ENCODE data around the gene KCNJ6. TPM values are rescaled to one million over a fixed set of nuclear protein-coding genes. Genes with fewer than 3 reads are reported as not detected.

Gene KCNJ6
- total and polyA plus RNA-seq, 2 experiments from 2014 or later: 0.07 to 0.46 TPM

DNA sequence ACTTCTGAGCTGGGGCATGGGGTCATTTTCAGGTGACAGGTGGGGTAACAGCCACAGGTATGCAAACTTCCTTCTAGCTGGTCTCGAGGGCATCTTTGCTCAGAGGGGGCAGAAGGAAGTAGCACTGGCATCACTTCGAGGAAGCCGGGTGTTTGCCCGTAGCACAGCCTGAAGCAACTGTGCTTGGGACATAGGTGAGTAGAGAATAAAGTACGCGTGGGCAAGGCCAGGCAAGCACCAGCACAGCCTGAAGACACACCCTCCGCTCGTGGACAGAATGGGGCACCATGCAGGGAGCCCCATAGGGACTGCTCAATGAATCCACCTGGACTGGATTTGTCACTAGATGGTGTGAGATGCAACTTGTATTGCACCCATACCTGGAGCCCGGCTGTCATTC is 167.1 kb downstream of the KCNJ6 start:
- peaks cover 10% of the 10 kb centered on the region for H3K4me1 ChIP-seq (ENCODE audit: insufficient read depth)
- H3K27ac ChIP-seq: no peak overlapping the region
- no peaks in the 10 kb centered on the region for H3K27me3 ChIP-seq
- no peaks in the 10 kb centered on the region for H3K9me2 ChIP-seq (replicated peaks; ENCODE audit: insufficient read depth)
- 90% methylated on average over 9 of the region's 9 CpGs for WGBS (ENCODE audit: low lambda C conversion rate, missing lambda C conversion rate)
- H3K79me2 ChIP-seq: no peaks in the 10 kb centered on the region
- no peaks in the 10 kb centered on the region for H3K9me3 ChIP-seq (ENCODE audit: low read depth)
- DNase-seq (ENCODE audit: low spot score): no peak
- H2AFZ ChIP-seq: no peak overlapping the region
- H3K4me3 ChIP-seq: no peak overlapping the region
- H4K20me1 ChIP-seq (ENCODE audit: insufficient read depth, poor library complexity, severe bottlenecking): no peaks in the 10 kb centered on the region
- no peak overlapping the region for H3K4me2 ChIP-seq
- no peaks in the 10 kb centered on the region for H3K36me3 ChIP-seq (replicated peaks; ENCODE audit: insufficient read depth, low read depth)
- TF ChIP-seq, protein P1, sequence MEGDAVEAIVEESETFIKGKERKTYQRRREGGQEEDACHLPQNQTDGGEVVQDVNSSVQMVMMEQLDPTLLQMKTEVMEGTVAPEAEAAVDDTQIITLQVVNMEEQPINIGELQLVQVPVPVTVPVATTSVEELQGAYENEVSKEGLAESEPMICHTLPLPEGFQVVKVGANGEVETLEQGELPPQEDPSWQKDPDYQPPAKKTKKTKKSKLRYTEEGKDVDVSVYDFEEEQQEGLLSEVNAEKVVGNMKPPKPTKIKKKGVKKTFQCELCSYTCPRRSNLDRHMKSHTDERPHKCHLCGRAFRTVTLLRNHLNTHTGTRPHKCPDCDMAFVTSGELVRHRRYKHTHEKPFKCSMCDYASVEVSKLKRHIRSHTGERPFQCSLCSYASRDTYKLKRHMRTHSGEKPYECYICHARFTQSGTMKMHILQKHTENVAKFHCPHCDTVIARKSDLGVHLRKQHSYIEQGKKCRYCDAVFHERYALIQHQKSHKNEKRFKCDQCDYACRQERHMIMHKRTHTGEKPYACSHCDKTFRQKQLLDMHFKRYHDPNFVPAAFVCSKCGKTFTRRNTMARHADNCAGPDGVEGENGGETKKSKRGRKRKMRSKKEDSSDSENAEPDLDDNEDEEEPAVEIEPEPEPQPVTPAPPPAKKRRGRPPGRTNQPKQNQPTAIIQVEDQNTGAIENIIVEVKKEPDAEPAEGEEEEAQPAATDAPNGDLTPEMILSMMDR (IDR thresholded peaks at IDR 0.05; ENCODE audit: poor library complexity): no peak
- TF ChIP-seq EZH2 (IDR thresholded peaks at IDR 0.05; ENCODE audit: borderline replicate concordance) (no peak), EZH2phosphoT487 (IDR thresholded peaks at IDR 0.05; ENCODE audit: low read depth, severe bottlenecking, unreplicated experiment) (no peak)

GRCh38 chr21:37748351-37748750 is 167.9 kb downstream of the KCNJ6 start:
- H3K27ac ChIP-seq: no peak overlapping the region
- H4K20me1 ChIP-seq (ENCODE audit: insufficient read depth, poor library complexity, severe bottlenecking): no peaks in the 10 kb centered on the region
- no peak for DNase-seq (ENCODE audit: low spot score)
- no peaks in the 10 kb centered on the region for H3K79me2 ChIP-seq
- WGBS (ENCODE audit: low lambda C conversion rate, missing lambda C conversion rate): 91% methylated on average over 3 of the region's 3 CpGs
- H3K4me3 ChIP-seq: no peak overlapping the region
- H3K9me3 ChIP-seq (ENCODE audit: low read depth): no peaks in the 10 kb centered on the region
- H3K4me2 ChIP-seq: no peak overlapping the region
- peaks cover 10% of the 10 kb centered on the region for H3K4me1 ChIP-seq (ENCODE audit: insufficient read depth)
- TF ChIP-seq EZH2 (IDR thresholded peaks at IDR 0.05; ENCODE audit: borderline replicate concordance): no peak
- TF ChIP-seq, protein P1 (IDR thresholded peaks at IDR 0.05; ENCODE audit: poor library complexity): no peak
- H3K27me3 ChIP-seq: no peaks in the 10 kb centered on the region
- no peaks in the 10 kb centered on the region for H3K36me3 ChIP-seq (replicated peaks; ENCODE audit: insufficient read depth, low read depth)
- no peak overlapping the region for H2AFZ ChIP-seq
- no peaks in the 10 kb centered on the region for H3K9me2 ChIP-seq (replicated peaks; ENCODE audit: insufficient read depth)

DNA sequence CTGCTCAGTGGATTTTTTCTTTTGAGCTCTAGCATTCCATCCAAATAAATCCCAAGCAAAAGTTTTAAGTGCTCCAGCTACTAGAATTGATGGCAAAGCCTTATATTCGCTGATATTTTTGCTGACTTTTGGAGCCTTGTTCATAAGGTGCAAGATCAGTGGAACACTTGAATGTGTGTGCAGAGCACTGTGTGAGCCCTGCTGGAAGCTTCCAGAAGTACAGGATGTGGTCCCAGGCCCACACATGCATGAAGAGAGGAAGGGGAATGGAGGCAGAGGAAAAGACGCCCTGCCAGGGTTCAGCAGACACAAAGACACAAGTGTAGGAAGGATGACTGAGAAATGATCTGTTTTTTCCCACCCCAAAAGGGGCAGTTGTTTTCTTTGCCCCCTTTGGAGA is 169.4 kb downstream of the KCNJ6 start:
- DNase-seq (ENCODE audit: low spot score): no peak
- H3K36me3 ChIP-seq (replicated peaks; ENCODE audit: insufficient read depth, low read depth): no peaks in the 10 kb centered on the region
- H3K4me1 ChIP-seq (ENCODE audit: insufficient read depth): peaks cover 9% of the 10 kb centered on the region
- no peaks in the 10 kb centered on the region for H3K27me3 ChIP-seq
- TF ChIP-seq, protein P1 (IDR thresholded peaks at IDR 0.05; ENCODE audit: poor library complexity): no peak
- TF ChIP-seq EZH2phosphoT487 (IDR thresholded peaks at IDR 0.05; ENCODE audit: low read depth, severe bottlenecking, unreplicated experiment): no peak
- no peak for TF ChIP-seq EZH2 (IDR thresholded peaks at IDR 0.05; ENCODE audit: borderline replicate concordance)
- no peaks in the 10 kb centered on the region for H4K20me1 ChIP-seq (ENCODE audit: insufficient read depth, poor library complexity, severe bottlenecking)
- no peaks in the 10 kb centered on the region for H3K9me2 ChIP-seq (replicated peaks; ENCODE audit: insufficient read depth)
- H3K27ac ChIP-seq: no peak overlapping the region
- no peak overlapping the region for H3K4me3 ChIP-seq
- no peak overlapping the region for H3K4me2 ChIP-seq
- H2AFZ ChIP-seq: no peak overlapping the region
- H3K79me2 ChIP-seq: no peaks in the 10 kb centered on the region
- no peaks in the 10 kb centered on the region for H3K9me3 ChIP-seq (ENCODE audit: low read depth)
- WGBS (ENCODE audit: low lambda C conversion rate, missing lambda C conversion rate): 92% methylated on average over 2 of the region's 2 CpGs

- no peak overlapping the region for H3K4me2 ChIP-seq
- no peaks in the 10 kb centered on the region for H3K9me2 ChIP-seq (replicated peaks; ENCODE audit: insufficient read depth)
- no peaks in the 10 kb centered on the region for H3K9me3 ChIP-seq (ENCODE audit: low read depth)
- no peak overlapping the region for H3K27ac ChIP-seq
- H3K79me2 ChIP-seq: no peaks in the 10 kb centered on the region
- WGBS (ENCODE audit: low lambda C conversion rate, missing lambda C conversion rate): 77% methylated on average over 2 of the region's 2 CpGs
- H2AFZ ChIP-seq: no peak overlapping the region
- H4K20me1 ChIP-seq (ENCODE audit: insufficient read depth, poor library complexity, severe bottlenecking): no peaks in the 10 kb centered on the region
- no peaks in the 10 kb centered on the region for H3K27me3 ChIP-seq
- TF ChIP-seq EZH2 (IDR thresholded peaks at IDR 0.05; ENCODE audit: borderline replicate concordance): no peak
- no peak for TF ChIP-seq EZH2phosphoT487 (IDR thresholded peaks at IDR 0.05; ENCODE audit: low read depth, severe bottlenecking, unreplicated experiment)
- TF ChIP-seq, protein P1 (IDR thresholded peaks at IDR 0.05; ENCODE audit: poor library complexity): no peak
- H3K36me3 ChIP-seq (replicated peaks; ENCODE audit: insufficient read depth, low read depth): no peaks in the 10 kb centered on the region
- H3K4me1 ChIP-seq (ENCODE audit: insufficient read depth): no peaks in the 10 kb centered on the region
- no peak overlapping the region for H3K4me3 ChIP-seq
- DNase-seq (ENCODE audit: low spot score): no peak
Measured at GRCh38 chr21:37744551-37744950, 171.7 kb downstream of the KCNJ6 start.

Data from hepatocyte (in vitro differentiated cells).